OCI-LY7 (cell line): ENCODE data around the gene SMIM45.
A peak's percentile ranks its signal among the peaks of the same experiment; 100 is the strongest.

ENCODE experiments used
- BruUV-seq: library from RNA; stranded (reverse); fragments of 400-500 nt; replicated peaks from 2 replicates; lab custom pipeline; 2021; lab: Mats Ljungman, UMichigan
- CTCF ChIA-PET: fragments of 300-600 bp; sonication (Branson Sonifier 250); formaldehyde crosslinking; loops from one replicate; lab custom pipeline; 2022; ENCODE audit warnings: antibody characterized with exemption; ENCODE audit not compliant: unreplicated experiment; lab: Charles Lee
- POLR2A ChIA-PET: fragments of 300-600 bp; sonication (Branson Sonifier 250); formaldehyde crosslinking; loops from one replicate; lab custom pipeline; 2022; ENCODE audit warnings: antibody characterized with exemption; lab: Charles Lee
- DNase-seq: peaks from one replicate; pipeline ENCODE4 v3.0.0-alpha.2; 2015; ENCODE audit warnings: low spot score
- H2AFZ ChIP-seq: fragments of 200-600 bp; sonication (generic), shearing (Covaris generic); 2 replicates; pipeline ENCODE4 v1.6.1; 2014; ENCODE audit warnings: mild to moderate bottlenecking, antibody characterized with exemption, low read length, moderate library complexity
- H3K27ac ChIP-seq: fragments of 200-600 bp; sonication (generic); 2 replicates; pipeline ENCODE4 v1.5.1; 2014; ENCODE audit warnings: mixed run types, low read depth, mild to moderate bottlenecking, moderate library complexity, low read length, inconsistent platforms; ENCODE audit not compliant: poor library complexity, severe bottlenecking
- H3K36me3 ChIP-seq: fragments of 200-600 bp; sonication (generic); 2 replicates; pipeline ENCODE4 v1.6.1; 2014; ENCODE audit warnings: mild to moderate bottlenecking, antibody characterized with exemption, low read length, moderate library complexity, mixed read lengths; ENCODE audit not compliant: insufficient read depth
- H3K4me1 ChIP-seq: fragments of 200-600 bp; sonication (generic); 2 replicates; pipeline ENCODE4 v1.5.1; 2014; ENCODE audit warnings: mild to moderate bottlenecking, low read length; ENCODE audit not compliant: insufficient read depth, poor library complexity, severe bottlenecking
- H3K4me2 ChIP-seq: fragments of 200-600 bp; sonication (generic); 2 replicates; pipeline ENCODE4 v1.6.1; 2014; ENCODE audit warnings: mild to moderate bottlenecking, low read length
- H3K4me3 ChIP-seq: fragments of 200-600 bp; sonication (generic); 2 replicates; pipeline ENCODE4 v1.5.1; 2014; ENCODE audit warnings: mild to moderate bottlenecking, low read depth, low read length; ENCODE audit not compliant: poor library complexity, severe bottlenecking
- H3K79me2 ChIP-seq: fragments of 200-600 bp; sonication (generic); 2 replicates; pipeline ENCODE4 v1.6.1; 2016; ENCODE audit warnings: low read depth, mild to moderate bottlenecking, low read length, moderate library complexity, mixed read lengths; ENCODE audit not compliant: insufficient read depth
- H3K9me2 ChIP-seq: fragments of 200-600 bp; sonication (generic); 2 replicates; pipeline ENCODE4 v1.6.1; 2016; ENCODE audit warnings: mild to moderate bottlenecking, low read length, mixed read lengths; ENCODE audit not compliant: insufficient read depth
- H3K9me3 ChIP-seq: fragments of 200-600 bp; sonication (generic); 2 replicates; pipeline ENCODE4 v1.6.1; 2014; ENCODE audit warnings: mild to moderate bottlenecking, mixed run types, low read length, mixed read lengths
- H4K20me1 ChIP-seq: fragments of 200-600 bp; sonication (generic); 2 replicates; pipeline ENCODE4 v1.6.1; 2014; ENCODE audit warnings: mild to moderate bottlenecking, antibody characterized with exemption, low read length, moderate library complexity, mixed read lengths; ENCODE audit not compliant: insufficient read depth
- CTCF ChIP-seq: fragments of 200-600 bp; sonication (generic); conservative IDR thresholded peaks from 2 replicates; pipeline ENCODE4 v1.5.1; 2014; ENCODE audit warnings: mild to moderate bottlenecking, antibody characterized with exemption, low read length, moderate library complexity, mixed read lengths
- EZH2phosphoT487 ChIP-seq: fragments of 200-600 bp; sonication (generic); IDR thresholded peaks from 2 replicates; pipeline ENCODE4 v1.6.1; 2018; ENCODE audit warnings: low read depth, borderline replicate concordance, mild to moderate bottlenecking, mixed run types, antibody characterized with exemption, low read length, moderate library complexity, mixed read lengths
- intact Hi-C: fragments of 100-400 bp; cut with micrococcal nuclease; formaldehyde crosslinking; loops from one replicate; pipeline ENCODE4 v1.10.0; 2022; ENCODE audit not compliant: unreplicated experiment

Gene SMIM45

GRCh38 chr22:41957941-41958556 is 6.1 kb downstream of the SMIM45 start:
- CTCF ChIA-PET: no interaction called here
- no peak overlapping the region for H3K4me3 ChIP-seq
- TF ChIP-seq CTCF: no peak
- no peak for TF ChIP-seq EZH2phosphoT487
- peak overlapping the region; percentile 57; the same call in 1 of the 2 replicates for H3K4me2 ChIP-seq
- no peaks in the 10 kb centered on the region for H3K36me3 ChIP-seq
- no TSS peak for BruUV-seq
- H3K4me1 ChIP-seq: peaks cover 19% of the 10 kb centered on the region
- no peaks in the 10 kb centered on the region for H3K9me3 ChIP-seq
- no peak overlapping the region for H3K27ac ChIP-seq
- H3K79me2 ChIP-seq: no peaks in the 10 kb centered on the region
- no peak overlapping the region for H2AFZ ChIP-seq
- intact Hi-C loops: loop anchor here (2.0 kb wide), 1 partner anchor 135 kb away; no protein-coding TSS in a partner anchor
- POLR2A ChIA-PET: interaction anchor here (0.5 kb wide), 1 partner anchor 126 kb away, joined by 4 read pairs; no protein-coding TSS in a partner anchor
- no peak for DNase-seq
- H4K20me1 ChIP-seq: no peaks in the 10 kb centered on the region
- no peaks in the 10 kb centered on the region for H3K9me2 ChIP-seq

- no peak overlapping the region for H3K27ac ChIP-seq
- no peaks in the 10 kb centered on the region for H4K20me1 ChIP-seq
- H3K79me2 ChIP-seq: no peaks in the 10 kb centered on the region
- no peak overlapping the region for H3K4me2 ChIP-seq
- CTCF ChIA-PET: interaction anchor here (0.5 kb wide), 1 partner anchor 69 kb away, joined by 3 read pairs; no protein-coding TSS in a partner anchor
- POLR2A ChIA-PET: no interaction called here
- no peaks in the 10 kb centered on the region for H3K9me3 ChIP-seq
- H3K4me3 ChIP-seq: no peak overlapping the region
- no TSS peak for BruUV-seq
- no peak for TF ChIP-seq CTCF
- TF ChIP-seq EZH2phosphoT487: no peak
- no peak for DNase-seq
- intact Hi-C loops: no loop called here
- H3K4me1 ChIP-seq: peaks cover 11% of the 10 kb centered on the region
- H3K36me3 ChIP-seq: no peaks in the 10 kb centered on the region
- H2AFZ ChIP-seq: no peak overlapping the region
- no peaks in the 10 kb centered on the region for H3K9me2 ChIP-seq
These were observed 11.6 kb downstream of the SMIM45 start for GRCh38 chr22:41963453-41964111.

- BruUV-seq: no TSS peak
- POLR2A ChIA-PET: no interaction called here
- no peak overlapping the region for H3K27ac ChIP-seq
These were observed 12.2 kb downstream of the SMIM45 start for GRCh38 chr22:41964112-41964491.

More at GRCh38 chr22:41964112-41964491, 12.2 kb downstream of the SMIM45 start:
- Histone ChIP-seq H4K20me1 (no peaks in the 10 kb centered on the region), H3K4me3 (no peak overlapping the region), H2AFZ (no peak overlapping the region), H3K9me2 (no peaks in the 10 kb centered on the region), H3K9me3 (no peaks in the 10 kb centered on the region), H3K36me3 (no peaks in the 10 kb centered on the region), H3K4me2 (no peak overlapping the region), H3K79me2 (no peaks in the 10 kb centered on the region), H3K4me1 (peaks cover 11% of the 10 kb centered on the region)
- TF ChIP-seq EZH2phosphoT487 (no peak), CTCF (no peak)
- DNase-seq: no peak
- intact Hi-C loops: no loop called here
- CTCF ChIA-PET: no interaction called here
